MCF 10A (cell line): ENCODE data around the gene ERCC8. TPM values are rescaled to one million over a fixed set of nuclear protein-coding genes. Genes with fewer than 3 reads are reported as not detected.

Experiments used
- Bru-seq: library from RNA; stranded (reverse); fragments of 400-500 nt; gene quantifications from one replicate; lab custom pipeline; 2021; lab: Mats Ljungman, UMichigan
- BruChase-seq, 2 experiments: library from RNA; stranded (reverse); fragments of 400-500 nt; gene quantifications; one replicate each; lab custom pipeline; 2021; lab: Mats Ljungman, UMichigan
- BruUV-seq: library from RNA; stranded (reverse); fragments of 400-500 nt; replicated peaks from 2 replicates; lab custom pipeline; 2021; lab: Mats Ljungman, UMichigan
- CTCF ChIA-PET: fragments of 300-600 bp; sonication (Branson Sonifier 250); formaldehyde crosslinking; extraction: SDS; loops from one replicate; lab custom pipeline; 2021; ENCODE audit warnings: antibody characterized with exemption, inconsistent platforms; lab: Yijun Ruan, JAX
- POLR2A ChIA-PET: fragments of 300-600, 350-650 bp; sonication (Branson Sonifier 250); formaldehyde crosslinking; extraction: SDS; loops from one replicate; lab custom pipeline; 2020; ENCODE audit warnings: antibody characterized with exemption, inconsistent platforms; lab: Yijun Ruan, JAX
- DNase-seq: peaks from one replicate; pipeline ENCODE4 v3.0.0-alpha.2; 2018; ENCODE audit not compliant: unreplicated experiment
- H3K27ac Mint-ChIP-seq: one replicate; pipeline ENCODE4 v1.8.0; 2022; ENCODE audit warnings: mild to moderate bottlenecking, low read depth, mixed read lengths; ENCODE audit not compliant: unreplicated experiment
- H3K27me3 Mint-ChIP-seq: one replicate; pipeline ENCODE4 v1.8.0; 2022; ENCODE audit warnings: mixed read lengths; ENCODE audit not compliant: insufficient read depth, unreplicated experiment
- H3K36me3 Mint-ChIP-seq: one replicate; pipeline ENCODE4 v1.8.0; 2022; ENCODE audit warnings: mild to moderate bottlenecking, moderate library complexity, mixed read lengths; ENCODE audit not compliant: insufficient read depth, unreplicated experiment
- H3K4me1 Mint-ChIP-seq: one replicate; pipeline ENCODE4 v1.8.0; 2022; ENCODE audit warnings: mixed read lengths; ENCODE audit not compliant: insufficient read depth, unreplicated experiment
- H3K4me3 Mint-ChIP-seq: one replicate; pipeline ENCODE4 v1.8.0; 2022; ENCODE audit warnings: mild to moderate bottlenecking, moderate library complexity, mixed read lengths; ENCODE audit not compliant: unreplicated experiment
- H3K9me3 Mint-ChIP-seq: one replicate; pipeline ENCODE4 v1.8.0; 2022; ENCODE audit warnings: mixed read lengths; ENCODE audit not compliant: unreplicated experiment
- intact Hi-C: fragments of 100-400 bp; cut with micrococcal nuclease; formaldehyde crosslinking; loops from 2 replicates; pipeline ENCODE4 v1.14.1; 2022
- long read RNA-seq: library from polyadenylated mRNA; stranded (forward); transcript quantifications from one replicate; pipeline ENCODE4 v2.0.0, GENCODE V29; 2022
- total RNA-seq: library from RNA; stranded (reverse); gene quantifications from 2 replicates; pipeline ENCODE4 v1.2.3, GENCODE V29; 2022
- TF ChIP-seq, protein P1 (sequence below): fragments of 200-600 bp; IDR thresholded peaks from one replicate; pipeline ENCODE4 v1.8.0; 2022; ENCODE audit warnings: antibody characterized with exemption, mild to moderate bottlenecking; ENCODE audit not compliant: unreplicated experiment

The ERCC8 gene, protein sequence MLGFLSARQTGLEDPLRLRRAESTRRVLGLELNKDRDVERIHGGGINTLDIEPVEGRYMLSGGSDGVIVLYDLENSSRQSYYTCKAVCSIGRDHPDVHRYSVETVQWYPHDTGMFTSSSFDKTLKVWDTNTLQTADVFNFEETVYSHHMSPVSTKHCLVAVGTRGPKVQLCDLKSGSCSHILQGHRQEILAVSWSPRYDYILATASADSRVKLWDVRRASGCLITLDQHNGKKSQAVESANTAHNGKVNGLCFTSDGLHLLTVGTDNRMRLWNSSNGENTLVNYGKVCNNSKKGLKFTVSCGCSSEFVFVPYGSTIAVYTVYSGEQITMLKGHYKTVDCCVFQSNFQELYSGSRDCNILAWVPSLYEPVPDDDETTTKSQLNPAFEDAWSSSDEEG
- total RNA-seq = 13.7 and 17.2 TPM in 2 replicates
- percentile 82 among the genes with signal in this experiment for Bru-seq, nascent RNA
- BruChase-seq, experiment 1, labeled RNA remaining after a 6-hour chase = percentile 67 among the genes with signal in this experiment
- BruChase-seq, experiment 2, labeled RNA remaining after a 2-hour chase = percentile 77 among the genes with signal in this experiment
- long read RNA-seq, transcript ERCC8-201 (12 exons, 2,017 nt) = major isoform, 17 of 32 reads
- long read RNA-seq, partial matches to known transcripts = 3 of 32 reads
- long read RNA-seq, other reads (novel, unspliced or antisense) = 11 of 32 reads

DNA sequence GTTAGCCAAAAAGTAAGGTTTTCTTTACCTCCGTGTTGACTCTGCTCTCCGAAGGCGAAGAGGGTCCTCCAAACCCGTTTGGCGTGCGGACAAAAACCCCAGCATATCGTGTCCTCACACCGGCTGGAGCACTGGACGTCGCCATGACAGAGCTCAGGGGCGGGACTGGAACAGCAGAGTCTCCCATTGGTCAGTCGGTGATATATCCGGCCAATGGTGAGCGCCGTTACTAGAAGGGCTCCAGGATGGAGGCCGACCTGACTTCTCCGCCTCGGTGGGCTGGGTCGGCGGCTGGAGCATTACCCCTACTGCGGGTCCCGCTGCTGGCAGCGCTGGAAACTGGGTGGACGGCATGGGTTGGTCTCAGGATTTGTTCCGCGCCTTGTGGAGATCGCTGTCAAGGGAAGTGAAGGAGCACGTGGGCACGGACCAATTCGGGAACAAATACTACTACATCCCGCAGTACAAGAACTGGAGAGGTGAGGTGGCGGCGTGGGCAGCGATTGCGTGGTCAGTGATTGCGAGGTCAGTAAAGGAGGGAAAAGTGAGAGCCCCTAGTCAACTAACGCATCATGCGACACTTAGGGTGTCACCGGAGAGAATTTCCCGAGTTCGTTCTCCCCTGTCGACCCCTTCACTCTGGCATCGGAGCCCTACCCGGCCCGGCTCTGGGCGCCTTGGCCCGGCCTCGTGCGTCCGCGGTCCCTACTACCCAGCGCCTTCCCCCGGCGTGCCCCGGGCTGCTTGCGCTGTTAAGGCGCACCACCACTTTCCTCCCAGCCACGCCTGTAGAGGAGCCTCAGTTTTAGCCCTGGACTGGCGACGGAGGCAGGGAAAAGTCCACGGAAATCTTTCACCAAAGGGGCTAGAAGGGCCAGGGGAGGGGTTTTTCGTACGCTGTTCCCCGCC is at the start of gene ERCC8, which contains the start of gene NDUFAF2:
ERCC8 (minus strand) TSS at position 167 of the 909 bp plus-strand sequence; CDS start at position 105, 62 bp downstream.
NDUFAF2 (plus strand) TSS at position 302 of the 909 bp plus-strand sequence; CDS start at position 353, 51 bp downstream.
- TF ChIP-seq, protein P1, sequence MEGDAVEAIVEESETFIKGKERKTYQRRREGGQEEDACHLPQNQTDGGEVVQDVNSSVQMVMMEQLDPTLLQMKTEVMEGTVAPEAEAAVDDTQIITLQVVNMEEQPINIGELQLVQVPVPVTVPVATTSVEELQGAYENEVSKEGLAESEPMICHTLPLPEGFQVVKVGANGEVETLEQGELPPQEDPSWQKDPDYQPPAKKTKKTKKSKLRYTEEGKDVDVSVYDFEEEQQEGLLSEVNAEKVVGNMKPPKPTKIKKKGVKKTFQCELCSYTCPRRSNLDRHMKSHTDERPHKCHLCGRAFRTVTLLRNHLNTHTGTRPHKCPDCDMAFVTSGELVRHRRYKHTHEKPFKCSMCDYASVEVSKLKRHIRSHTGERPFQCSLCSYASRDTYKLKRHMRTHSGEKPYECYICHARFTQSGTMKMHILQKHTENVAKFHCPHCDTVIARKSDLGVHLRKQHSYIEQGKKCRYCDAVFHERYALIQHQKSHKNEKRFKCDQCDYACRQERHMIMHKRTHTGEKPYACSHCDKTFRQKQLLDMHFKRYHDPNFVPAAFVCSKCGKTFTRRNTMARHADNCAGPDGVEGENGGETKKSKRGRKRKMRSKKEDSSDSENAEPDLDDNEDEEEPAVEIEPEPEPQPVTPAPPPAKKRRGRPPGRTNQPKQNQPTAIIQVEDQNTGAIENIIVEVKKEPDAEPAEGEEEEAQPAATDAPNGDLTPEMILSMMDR = no peak
- no peaks in the 10 kb centered on the region for H3K27me3 Mint-ChIP-seq
- ChIA-PET POLR2A (interaction anchor here (0.5 to 2.8 kb wide), 35 partner anchors 8 to 1642 kb away, joined by 3 to 26 read pairs (median 3); partner anchors contain the start of genes DEPDC1B, DIMT1 and ZSWIM6), CTCF (interaction anchor here (0.6 to 2.8 kb wide), 11 partner anchors 15 to 1725 kb away, joined by 3 to 11 read pairs (median 4); no protein-coding TSS in a partner anchor)
- no peaks in the 10 kb centered on the region for H3K36me3 Mint-ChIP-seq
- DNase-seq = peak; percentile 95
- H3K27ac Mint-ChIP-seq = no peak within 1 kb of the TSS
- H3K4me1 Mint-ChIP-seq = no peaks in the 10 kb centered on the region
- TSS peak; percentile 40 for BruUV-seq
- no peak within 1 kb of the TSS for H3K4me3 Mint-ChIP-seq
- intact Hi-C loops = loop anchor here (5.0 kb wide), 3 partner anchors 107 to 268 kb away; no protein-coding TSS in a partner anchor
- H3K9me3 Mint-ChIP-seq = peaks cover 7% of the 10 kb centered on the region

- Mint-ChIP-seq H3K27ac (no peak overlapping the region), H3K9me3 (peaks cover 11% of the 10 kb centered on the region), H3K4me3 (no peak overlapping the region), H3K4me1 (no peaks in the 10 kb centered on the region), H3K27me3 (no peaks in the 10 kb centered on the region), H3K36me3 (peaks cover 7% of the 10 kb centered on the region)
- no peak for DNase-seq
- BruUV-seq = no TSS peak
- CTCF ChIA-PET = interaction anchor here (0.5 to 1.5 kb wide), 2 partner anchors 61 to 307 kb away, joined by 3 to 5 read pairs; no protein-coding TSS in a partner anchor
- intact Hi-C loops = no loop called here
- TF ChIP-seq, protein P1 = no peak
- POLR2A ChIA-PET = interaction anchor here (0.7 kb wide), 1 partner anchor 20 kb away, joined by 3 read pairs; no protein-coding TSS in a partner anchor
Observed at GRCh38 chr5:60993875-60994571, 49.2 kb upstream of the ERCC8 start.

GRCh38 chr5:60993425-60993824 is 48.6 kb upstream of the ERCC8 start:
- H3K4me1 Mint-ChIP-seq = no peaks in the 10 kb centered on the region
- H3K27me3 Mint-ChIP-seq = no peaks in the 10 kb centered on the region
- H3K27ac Mint-ChIP-seq = no peak overlapping the region
- no peak overlapping the region for H3K4me3 Mint-ChIP-seq
- DNase-seq = no peak
- BruUV-seq = no TSS peak
- intact Hi-C loops = no loop called here
- CTCF ChIA-PET = interaction anchor here (0.5 to 1.5 kb wide), 2 partner anchors 61 to 306 kb away, joined by 3 to 5 read pairs; no protein-coding TSS in a partner anchor
- peaks cover 7% of the 10 kb centered on the region for H3K36me3 Mint-ChIP-seq
- peaks cover 11% of the 10 kb centered on the region for H3K9me3 Mint-ChIP-seq
- POLR2A ChIA-PET = interaction anchor here (0.6 to 0.7 kb wide), 2 partner anchors 19 to 1012 kb away, joined by 3 read pairs; no protein-coding TSS in a partner anchor
- TF ChIP-seq, protein P1 = no peak
